ENCODE measurements around the gene STIMATE. TPM values are rescaled to one million over a fixed set of nuclear protein-coding genes. Genes with fewer than 3 reads are reported as not detected.

Gene STIMATE
- total RNA-seq, 1 donor from 2014 or later: 28.8 TPM

- peaks cover 3% of the 10 kb centered on the region for H3K36me3 Mint-ChIP-seq
- peaks cover 3% of the 10 kb centered on the region for H3K9me3 Mint-ChIP-seq
- no peak overlapping the region for H3K4me3 Mint-ChIP-seq
- H3K27ac Mint-ChIP-seq: no peak overlapping the region
- H3K27me3 Mint-ChIP-seq (ENCODE audit: low read depth): no peaks in the 10 kb centered on the region
- TF ChIP-seq CTCF (IDR thresholded peaks at IDR 0.05; ENCODE audit: unreplicated experiment): no peak
- H3K4me1 Mint-ChIP-seq: no peaks in the 10 kb centered on the region
- DNase-seq (ENCODE audit: low spot score in 2 of 2, unreplicated experiment in 2 of 2): no peak
Measured at GRCh38 chr3:52857864-52858263, 39.5 kb downstream of the STIMATE start.

DNA sequence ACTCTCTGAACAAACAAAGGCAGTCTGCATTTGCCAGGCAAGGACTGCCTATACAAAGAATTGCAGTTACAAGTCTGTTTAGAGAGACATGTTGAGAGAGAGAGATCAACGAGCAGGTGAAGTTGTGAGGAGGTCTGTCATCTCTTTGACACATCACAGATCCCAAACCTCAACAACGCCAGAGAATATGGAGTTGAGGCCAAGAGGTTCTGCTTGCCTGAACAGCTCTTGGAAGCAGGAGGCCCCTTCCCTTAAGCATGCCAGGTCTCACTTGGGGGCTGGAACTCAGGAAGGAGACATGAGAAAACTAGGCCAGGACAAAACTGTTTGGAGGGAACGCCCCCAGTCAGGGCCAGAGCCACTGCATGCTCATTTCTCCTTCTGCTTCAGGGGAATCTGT, 40.2 kb downstream of the STIMATE start:
- no peak for DNase-seq (ENCODE audit: low spot score in 2 of 2, unreplicated experiment in 2 of 2)
- H3K4me3 Mint-ChIP-seq: no peak overlapping the region
- no peaks in the 10 kb centered on the region for H3K9me3 Mint-ChIP-seq
- TF ChIP-seq CTCF (IDR thresholded peaks at IDR 0.05; ENCODE audit: unreplicated experiment): no peak
- peaks cover under 1% of the 10 kb centered on the region for H3K36me3 Mint-ChIP-seq
- no peak overlapping the region for H3K27ac Mint-ChIP-seq
- H3K4me1 Mint-ChIP-seq: no peaks in the 10 kb centered on the region
- H3K27me3 Mint-ChIP-seq (ENCODE audit: low read depth): no peaks in the 10 kb centered on the region

DNA sequence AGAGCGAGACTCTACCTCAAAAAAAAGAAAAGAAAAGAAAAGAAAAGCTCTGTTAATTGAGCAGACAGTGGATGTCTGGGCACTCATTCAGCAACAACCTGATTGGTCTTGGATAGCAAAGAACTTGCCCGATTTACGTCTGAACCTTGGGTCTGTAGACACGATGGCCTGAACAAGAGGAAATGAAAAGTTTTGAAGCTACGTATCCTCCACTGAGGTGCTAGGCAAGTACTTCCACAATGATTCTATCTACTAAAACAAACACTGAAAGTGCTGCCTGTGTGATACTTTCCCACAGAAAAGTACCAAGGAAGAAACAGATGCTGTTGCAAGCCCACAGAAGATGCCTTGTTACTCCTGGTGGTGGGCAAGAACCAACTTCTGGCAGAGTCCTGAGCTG, 40.7 kb downstream of the STIMATE start:
- H3K9me3 Mint-ChIP-seq: no peaks in the 10 kb centered on the region
- no peaks in the 10 kb centered on the region for H3K27me3 Mint-ChIP-seq (ENCODE audit: low read depth)
- peaks cover 4% of the 10 kb centered on the region for H3K36me3 Mint-ChIP-seq
- no peak overlapping the region for H3K27ac Mint-ChIP-seq
- DNase-seq (ENCODE audit: low spot score in 2 of 2, unreplicated experiment in 2 of 2): no peak
- no peak overlapping the region for H3K4me3 Mint-ChIP-seq
- no peak for TF ChIP-seq CTCF (IDR thresholded peaks at IDR 0.05; ENCODE audit: unreplicated experiment)
- no peaks in the 10 kb centered on the region for H3K4me1 Mint-ChIP-seq

DNA sequence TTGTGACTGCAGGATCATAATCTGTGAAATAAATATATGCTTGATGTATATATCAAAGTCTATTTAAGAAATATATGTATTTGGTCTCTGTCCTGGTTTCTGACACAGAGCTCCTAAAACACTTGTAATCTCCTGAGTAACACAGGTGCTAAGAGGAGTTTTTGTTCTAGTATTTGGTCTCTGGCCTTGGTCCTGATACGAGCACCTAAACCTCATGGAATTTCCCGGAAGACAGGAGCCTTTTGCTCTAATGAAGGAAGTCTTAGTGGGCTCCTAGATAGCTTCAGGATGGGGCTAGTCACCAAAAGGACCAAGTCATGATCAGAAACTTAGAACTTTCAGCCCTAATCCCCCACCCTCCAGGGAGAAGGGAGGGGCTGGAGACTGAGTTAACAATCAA, 43.3 kb downstream of the STIMATE start:
- TF ChIP-seq CTCF (IDR thresholded peaks at IDR 0.05; ENCODE audit: unreplicated experiment): no peak
- no peaks in the 10 kb centered on the region for H3K27me3 Mint-ChIP-seq (ENCODE audit: low read depth)
- peaks cover 4% of the 10 kb centered on the region for H3K36me3 Mint-ChIP-seq
- H3K4me3 Mint-ChIP-seq: no peak overlapping the region
- no peak for DNase-seq (ENCODE audit: low spot score in 2 of 2, unreplicated experiment in 2 of 2)
- no peaks in the 10 kb centered on the region for H3K4me1 Mint-ChIP-seq
- no peak overlapping the region for H3K27ac Mint-ChIP-seq
- no peaks in the 10 kb centered on the region for H3K9me3 Mint-ChIP-seq

DNA sequence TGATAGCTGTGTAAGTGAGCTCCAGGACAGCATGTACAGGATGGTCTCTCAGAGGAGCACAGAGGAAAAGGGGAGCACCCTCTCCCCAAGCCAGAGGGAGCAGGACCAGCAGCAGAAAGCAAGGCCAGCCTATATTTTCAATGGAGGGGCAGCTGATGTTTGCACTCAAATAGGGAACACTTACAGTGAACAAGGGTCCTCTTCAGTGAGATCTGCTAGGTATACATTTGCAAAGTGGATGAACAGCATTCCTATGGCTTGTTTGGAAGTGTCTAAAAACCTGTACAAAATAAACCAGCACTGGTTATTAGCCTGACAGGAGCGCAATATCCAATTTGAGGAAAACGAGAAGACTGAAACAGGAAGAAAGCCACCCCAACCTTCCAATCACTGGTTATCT, 44.9 kb downstream of the STIMATE start:
- Mint-ChIP-seq H3K36me3 (peaks cover 7% of the 10 kb centered on the region), H3K9me3 (no peaks in the 10 kb centered on the region), H3K4me1 (no peaks in the 10 kb centered on the region), H3K27me3 (ENCODE audit: low read depth) (no peaks in the 10 kb centered on the region), H3K27ac (no peak overlapping the region), H3K4me3 (no peak overlapping the region)
- DNase-seq (ENCODE audit: low spot score in 2 of 2, unreplicated experiment in 2 of 2): no peak
- no peak for TF ChIP-seq CTCF (IDR thresholded peaks at IDR 0.05; ENCODE audit: unreplicated experiment)

- DNase-seq (ENCODE audit: low spot score in 2 of 2, unreplicated experiment in 2 of 2): no peak
- TF ChIP-seq CTCF (IDR thresholded peaks at IDR 0.05; ENCODE audit: unreplicated experiment): no peak
- no peaks in the 10 kb centered on the region for H3K27me3 Mint-ChIP-seq (ENCODE audit: low read depth)
- peaks cover 8% of the 10 kb centered on the region for H3K36me3 Mint-ChIP-seq
- no peak overlapping the region for H3K27ac Mint-ChIP-seq
- H3K9me3 Mint-ChIP-seq: no peaks in the 10 kb centered on the region
- H3K4me1 Mint-ChIP-seq: no peaks in the 10 kb centered on the region
- no peak overlapping the region for H3K4me3 Mint-ChIP-seq
Measured at GRCh38 chr3:52851348-52851747, 46.0 kb downstream of the STIMATE start.
